Breast epithelium (tissue), 4 donors: ENCODE measurements around the gene DMBT1. TPM values are rescaled to one million over a fixed set of nuclear protein-coding genes. Genes with fewer than 3 reads are reported as not detected.

Source experiments
- DNase-seq, 2 donors: peaks; one replicate each; pipeline ENCODE4 v3.0.0-alpha.2; 2019; ENCODE audit warnings: low spot score in 2 of 2
- H3K27ac ChIP-seq, 2 donors: fragments of 200-600 bp; sonication (generic) in 1 of 2; one replicate each; pipeline ENCODE4 v1.5.1; 2016 to 2019; ENCODE audit warnings: mild to moderate bottlenecking in 1 of 2
- H3K27me3 ChIP-seq, 2 donors: fragments of 200-600 bp; sonication (generic) in 1 of 2; one replicate each; pipeline versions ENCODE4 v1.5.1 to v1.6.0; 2017 to 2019; ENCODE audit warnings: control low read depth in 1 of 2, mild to moderate bottlenecking in 1 of 2
- H3K36me3 ChIP-seq: fragments of 200-600 bp; one replicate; pipeline ENCODE4 v1.5.1; 2019
- H3K4me1 ChIP-seq, 2 donors: fragments of 200-600 bp; sonication (generic); one replicate each; pipeline ENCODE4 v1.5.1; 2016 to 2019; ENCODE audit warnings: control low read depth in 1 of 2
- H3K4me3 ChIP-seq, 3 donors: fragments of 200-600 bp; sonication (generic); 1 replicate in 2 of 3; 2 replicates in 1 of 3; pipeline ENCODE4 v1.5.1; 2016 to 2019; ENCODE audit warnings: mild to moderate bottlenecking in 3 of 3, moderate library complexity in 2 of 3
- H3K9me3 ChIP-seq, 2 donors: fragments of 200-600 bp; sonication (generic) in 1 of 2; one replicate each; pipeline ENCODE4 v1.5.1; 2016 to 2019; ENCODE audit warnings: control low read depth in 1 of 2
- CTCF ChIP-seq, 3 donors: fragments of 450-650 bp; IDR thresholded peaks; one replicate each; pipeline ENCODE4 v1.5.1; 2016 to 2017; ENCODE audit warnings: antibody characterized with exemption in 3 of 3, mild to moderate bottlenecking in 3 of 3, moderate library complexity in 3 of 3
- POLR2A ChIP-seq: fragments of 450-650 bp; IDR thresholded peaks from one replicate; pipeline ENCODE4 v1.6.1; 2016; ENCODE audit warnings: antibody characterized with exemption, mild to moderate bottlenecking, moderate library complexity
- POLR2AphosphoS5 ChIP-seq, 3 donors: sonication (generic); formaldehyde crosslinking; IDR thresholded peaks; one replicate each; pipeline ENCODE4 v1.6.1; 2017; ENCODE audit warnings: antibody characterized with exemption in 3 of 3
- intact Hi-C: fragments of 100-400 bp; cut with DNase I; formaldehyde crosslinking; loops from one replicate; pipeline ENCODE4 v1.15.1; 2023; ENCODE audit warnings: low total_unique reads
- total RNA-seq, 3 donors: library from RNA; depleted of rRNA; stranded (reverse); fragments of >200 nt; gene quantifications; one replicate each; pipeline ENCODE4 v1.1.0, GENCODE V29; 2016

The DMBT1 gene
- total RNA-seq, 3 donors from 2014 or later = 0.15 to 2.3 TPM; not detected in 1

- no peak for TF ChIP-seq CTCF (IDR thresholded peaks at IDR 0.05)
- TF ChIP-seq POLR2A = no peak
- no peak for TF ChIP-seq POLR2AphosphoS5 (IDR thresholded peaks at IDR 0.05)
- intact Hi-C loops = no loop called here
- H3K27ac ChIP-seq = no peak overlapping the region
- no peaks in the 10 kb centered on the region for H3K9me3 ChIP-seq
- H3K4me1 ChIP-seq = no peaks in the 10 kb centered on the region
- H3K4me3 ChIP-seq = no peak overlapping the region
- H3K36me3 ChIP-seq = no peaks in the 10 kb centered on the region
- no peak for DNase-seq
- no peaks in the 10 kb centered on the region for H3K27me3 ChIP-seq
Measured at GRCh38 chr10:122516734-122517133, 43.8 kb upstream of the DMBT1 start.

- Histone ChIP-seq H3K4me1 (no peaks in the 10 kb centered on the region), H3K36me3 (no peaks in the 10 kb centered on the region), H3K27me3 (no peaks in the 10 kb centered on the region), H3K27ac (no peak overlapping the region), H3K4me3 (no peak overlapping the region), H3K9me3 (no peaks in the 10 kb centered on the region)
- DNase-seq = no peak
- TF ChIP-seq CTCF (IDR thresholded peaks at IDR 0.05) = no peak
- no peak for TF ChIP-seq POLR2AphosphoS5 (IDR thresholded peaks at IDR 0.05)
- TF ChIP-seq POLR2A = no peak
- intact Hi-C loops = no loop called here
Measured at GRCh38 chr10:122519144-122519543, 41.4 kb upstream of the DMBT1 start.

- TF ChIP-seq CTCF (IDR thresholded peaks at IDR 0.05) (no peak), POLR2AphosphoS5 (IDR thresholded peaks at IDR 0.05) (no peak), POLR2A (no peak)
- no peaks in the 10 kb centered on the region for H3K9me3 ChIP-seq
- H3K27ac ChIP-seq = no peak overlapping the region
- intact Hi-C loops = no loop called here
- H3K36me3 ChIP-seq = no peaks in the 10 kb centered on the region
- no peaks in the 10 kb centered on the region for H3K27me3 ChIP-seq
- H3K4me3 ChIP-seq = no peak overlapping the region
- DNase-seq = no peak
- no peaks in the 10 kb centered on the region for H3K4me1 ChIP-seq
Measured at GRCh38 chr10:122519873-122520272, 40.7 kb upstream of the DMBT1 start.

- TF ChIP-seq POLR2AphosphoS5 (IDR thresholded peaks at IDR 0.05) = no peak
- TF ChIP-seq CTCF (IDR thresholded peaks at IDR 0.05) = no peak
- no peak for TF ChIP-seq POLR2A
- Histone ChIP-seq H3K4me3 (no peak overlapping the region), H3K36me3 (no peaks in the 10 kb centered on the region), H3K9me3 (no peaks in the 10 kb centered on the region), H3K4me1 (no peaks in the 10 kb centered on the region), H3K27ac (no peak overlapping the region), H3K27me3 (no peaks in the 10 kb centered on the region)
- no peak for DNase-seq
- intact Hi-C loops = no loop called here
Measured at GRCh38 chr10:122521011-122521410, 39.5 kb upstream of the DMBT1 start.

- DNase-seq = no peak
- no peak for TF ChIP-seq POLR2AphosphoS5 (IDR thresholded peaks at IDR 0.05)
- Histone ChIP-seq H3K27me3 (no peaks in the 10 kb centered on the region), H3K9me3 (no peaks in the 10 kb centered on the region), H3K4me1 (no peaks in the 10 kb centered on the region), H3K36me3 (no peaks in the 10 kb centered on the region), H3K27ac (no peak overlapping the region), H3K4me3 (no peak overlapping the region)
- intact Hi-C loops = no loop called here
Measured at GRCh38 chr10:122524811-122525210, 35.7 kb upstream of the DMBT1 start.

- Histone ChIP-seq H3K4me3 (no peak overlapping the region), H3K4me1 (no peaks in the 10 kb centered on the region), H3K27me3 (no peaks in the 10 kb centered on the region), H3K36me3 (no peaks in the 10 kb centered on the region), H3K27ac (no peak overlapping the region), H3K9me3 (no peaks in the 10 kb centered on the region)
- TF ChIP-seq POLR2AphosphoS5 (IDR thresholded peaks at IDR 0.05) = no peak
- TF ChIP-seq CTCF (IDR thresholded peaks at IDR 0.05) = peak in 2 of 3 donors; percentile 18 to 34
- intact Hi-C loops = no loop called here
- no peak for DNase-seq
Measured at GRCh38 chr10:122525788-122526187, 34.8 kb upstream of the DMBT1 start.
